Inflammatory macrophage (primary cell): ENCODE results near the gene NNAT.

ENCODE experiments used
- DNase-seq, 2 donors: peaks; one replicate each; pipeline ENCODE4 v3.0.0-alpha.2; 2020 to 2022

Gene NNAT

DNA sequence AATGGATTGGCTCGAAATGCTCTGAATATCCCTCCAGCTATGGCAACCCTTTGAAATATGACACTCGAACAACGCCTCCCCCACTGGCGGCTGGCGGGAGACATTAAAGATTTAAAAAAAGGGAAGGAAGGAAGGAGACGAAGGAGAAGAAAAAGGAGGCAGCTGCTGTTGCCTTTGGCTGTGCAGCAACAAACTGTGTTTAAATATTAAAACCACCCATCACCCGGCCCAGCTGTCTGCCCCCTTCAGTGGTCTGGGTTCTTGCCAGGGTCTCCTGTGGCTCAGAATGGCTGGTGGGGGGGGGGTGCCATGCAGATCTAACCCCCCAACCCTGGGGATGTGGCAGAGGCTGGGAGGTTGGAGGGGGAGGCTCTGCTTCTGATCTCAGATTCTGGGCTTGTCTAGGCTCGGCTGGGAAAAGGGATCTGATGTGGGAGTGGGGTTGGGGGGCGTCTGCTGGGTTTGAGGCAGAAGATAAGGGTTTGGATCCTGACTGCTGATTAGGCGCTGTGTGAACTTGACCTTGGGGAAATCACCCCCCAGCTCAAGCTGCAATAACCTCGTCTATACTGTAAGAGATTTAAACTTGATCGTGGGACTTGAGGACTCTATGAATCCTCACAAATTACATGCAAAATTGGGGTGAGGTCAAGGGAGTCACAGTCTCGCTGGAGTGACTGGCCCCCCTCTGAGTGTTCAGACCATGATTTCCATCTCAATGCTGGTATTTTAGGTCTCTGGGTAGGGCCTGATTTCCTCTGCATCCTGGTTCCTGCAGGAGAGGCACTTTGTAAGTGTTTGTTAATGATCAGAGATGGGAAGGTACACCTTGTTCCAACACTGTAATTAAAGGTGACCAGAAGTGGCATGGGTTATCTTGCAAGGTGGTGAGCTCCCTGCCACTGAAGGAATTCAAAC is 46.9 kb downstream of the NNAT start:
- DNase-seq = no peak

DNA sequence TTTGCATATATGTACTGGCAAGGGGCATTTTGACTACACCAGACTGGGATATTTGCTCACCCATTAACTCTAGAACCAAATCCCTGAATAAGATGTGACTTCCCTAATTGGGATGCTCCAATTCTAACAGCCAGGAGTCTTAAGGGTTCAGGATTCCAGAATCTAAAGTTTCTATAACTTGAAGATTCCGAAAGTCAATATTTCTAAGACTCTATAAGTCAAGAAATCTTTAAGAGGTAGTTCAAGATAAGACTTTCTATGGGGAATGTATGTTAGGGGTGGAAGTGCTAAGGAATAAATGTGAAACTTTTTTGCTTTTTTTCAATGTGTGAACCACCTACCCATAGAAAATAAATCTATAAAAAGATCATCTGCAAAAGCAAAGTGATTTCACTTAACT is 49.4 kb downstream of the NNAT start:
- DNase-seq = no peak

DNA sequence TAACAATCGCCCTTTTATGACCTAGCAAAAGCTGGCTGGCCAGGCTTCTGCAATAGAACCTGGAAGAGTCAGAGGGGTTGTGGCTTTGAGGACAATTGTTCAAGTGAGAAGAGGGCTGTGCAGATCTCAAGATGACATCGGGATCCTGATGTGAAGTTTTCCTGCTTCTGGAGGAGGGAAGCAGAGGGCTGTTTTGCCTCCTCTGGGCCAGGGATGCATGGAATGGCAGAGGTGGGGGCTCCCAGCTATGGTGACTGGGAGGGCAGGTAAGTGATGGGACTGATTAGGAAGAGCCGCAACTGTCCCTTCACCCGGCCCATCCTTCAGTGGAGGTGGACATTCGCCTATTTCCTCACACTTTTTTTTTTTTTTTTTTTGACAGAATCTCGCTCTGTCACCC is 50.0 kb downstream of the NNAT start:
- DNase-seq = no peak
